Stimulated activated CD4-positive, alpha-beta T cell treated with anti-CD3 and anti-CD28 coated beads, TNF-alpha, amount 100 ng/mL, for 1 hour (primary cell): ENCODE results near the gene ANGPTL4.
"Not testable (repeated sequence)": the region's sequence is repeated elsewhere in the genome, so short reads cannot be mapped to it uniquely, and the experiment has no call there.

Experiments
- DNase-seq, 3 donors: peaks; one replicate each; pipeline ENCODE4 v3.0.0-alpha.2; 2020; ENCODE audit warnings: low read depth in 3 of 3, low spot score in 1 of 3

ANGPTL4 gene

GRCh38 chr19:8404391-8405151 lies 40.6 kb downstream of the ANGPTL4 start:
- DNase-seq = no peak

GRCh38 chr19:8410718-8411117 lies 46.8 kb downstream of the ANGPTL4 start:
- not testable (repeated sequence) for DNase-seq

- DNase-seq = peak; percentile 90 to 97 (median 96)
Observed at GRCh38 chr19:8412783-8413628, 49.1 kb downstream of the ANGPTL4 start, which contains the start of gene MARCHF2. MARCHF2 (plus strand) TSS chr19:8413305; CDS start chr19:8421841, 8,536 bp downstream.

GRCh38 chr19:8413629-8413995 lies 49.7 kb downstream of the ANGPTL4 start:
- no peak for DNase-seq

DNA sequence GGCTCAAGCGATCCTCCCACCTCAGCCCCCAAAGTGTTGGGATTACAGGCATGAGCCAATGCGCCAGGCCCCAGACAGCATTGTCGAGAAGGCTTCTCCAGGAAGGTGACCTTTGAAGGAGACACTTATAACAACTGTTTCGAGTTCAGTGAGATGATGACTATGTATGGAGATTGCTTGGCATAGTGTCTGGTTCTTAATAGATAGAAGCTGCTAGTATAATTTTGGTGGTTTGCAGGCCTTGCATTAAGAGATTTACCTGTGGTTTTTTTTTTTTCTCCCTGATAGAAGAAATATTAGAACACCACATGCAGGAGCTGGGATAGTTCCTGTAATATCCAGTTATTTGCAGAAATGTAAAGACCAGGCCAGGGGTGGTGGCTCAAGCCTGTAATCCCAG lies 52.8 kb downstream of the ANGPTL4 start:
- no peak for DNase-seq

DNA sequence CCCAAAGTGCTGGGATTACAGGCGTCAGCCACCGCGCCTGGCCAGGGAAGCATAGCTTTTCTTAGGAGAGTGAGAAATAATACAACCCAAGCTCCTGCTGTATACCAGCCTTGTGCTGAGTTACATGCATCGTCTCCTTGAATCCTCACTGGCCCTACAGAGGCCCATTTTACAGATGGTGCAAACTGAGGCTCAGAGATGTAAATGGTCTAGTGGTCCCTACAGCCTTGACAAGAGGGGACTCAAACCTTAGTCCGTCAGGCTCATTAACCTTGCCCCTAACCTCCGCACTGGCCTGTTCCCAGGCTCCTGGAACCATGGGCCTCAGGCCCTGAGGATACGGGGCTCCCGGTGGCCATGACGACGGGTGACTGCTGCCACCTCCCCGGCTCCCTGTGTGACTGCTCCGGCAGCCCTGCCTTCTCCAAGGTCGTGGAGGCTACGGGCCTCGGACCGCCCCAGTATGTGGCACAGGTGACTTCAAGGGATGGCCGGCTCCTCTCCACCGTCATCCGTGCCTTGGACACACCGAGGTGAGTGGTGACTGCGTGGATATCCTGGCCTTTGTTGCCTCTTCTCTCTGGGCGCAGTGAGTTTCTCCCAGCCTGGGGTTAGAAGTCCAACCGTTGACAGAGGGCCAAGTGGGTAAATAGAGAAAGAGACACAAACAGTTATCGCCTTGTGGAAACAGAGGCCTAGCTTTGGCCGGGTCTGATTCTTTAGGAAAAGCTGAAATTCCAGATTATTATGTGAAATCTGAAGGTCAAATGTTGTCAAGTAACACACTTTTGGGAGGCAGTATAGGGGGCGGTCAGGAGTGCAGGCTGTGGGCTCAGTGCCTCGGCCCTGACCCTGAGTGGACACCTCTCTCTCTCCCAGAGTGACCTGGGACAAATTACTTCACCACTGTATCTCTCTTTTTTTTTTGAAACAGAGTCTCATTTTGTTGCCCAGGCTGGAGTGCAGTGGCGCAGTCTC lies 57.8 kb downstream of the ANGPTL4 start:
- DNase-seq = no peak

DNA sequence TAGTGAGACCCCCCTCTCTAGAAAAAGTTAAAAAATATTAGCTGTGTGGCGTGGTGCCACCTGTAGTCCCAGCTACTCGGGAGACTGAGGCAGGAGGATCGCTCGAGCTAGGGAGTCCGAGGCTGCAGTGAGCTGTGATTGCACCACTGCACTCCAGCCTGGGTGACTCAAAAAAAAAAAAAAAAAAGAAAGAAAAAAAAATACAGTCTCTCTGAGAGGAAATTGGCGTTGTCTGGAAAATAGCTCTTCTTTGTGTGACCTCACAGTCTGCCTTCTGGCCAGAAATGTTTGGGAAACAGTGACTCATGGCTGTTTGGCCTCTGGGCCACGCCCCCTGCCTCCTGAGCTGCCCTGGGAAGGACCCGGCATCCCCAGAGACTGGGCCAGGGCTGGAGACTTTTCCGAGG lies 59.9 kb downstream of the ANGPTL4 start:
- DNase-seq = no peak
